HG03378 (cell line): ENCODE results near the gene VAMP5.

Experiments used
- ATAC-seq: cut with Tn5 transposase; IDR thresholded peaks from one replicate; pipeline ENCODE4 v1.9.1; 2021; ENCODE audit warnings: mild to moderate bottlenecking, moderate library complexity; ENCODE audit not compliant: unreplicated experiment

The VAMP5 gene

DNA sequence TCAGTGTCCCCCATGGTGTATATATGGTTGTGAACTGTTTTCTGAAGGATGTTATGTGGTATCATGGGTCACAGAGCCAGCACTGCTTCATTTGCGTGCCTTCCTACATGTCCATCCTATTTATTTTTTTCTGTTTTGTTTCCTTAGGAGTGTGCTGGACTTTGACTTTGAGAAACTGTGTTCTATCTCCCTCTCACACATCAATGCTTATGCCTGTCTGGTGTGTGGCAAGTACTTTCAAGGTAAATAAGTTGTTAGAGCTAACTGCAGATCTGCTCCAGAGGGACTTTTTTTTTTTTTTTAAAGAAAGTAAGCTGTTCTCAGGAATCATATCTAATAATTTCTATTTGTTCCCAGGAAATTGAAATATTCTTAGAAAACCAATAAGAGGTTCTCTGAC lies 37.1 kb downstream of the VAMP5 start:
- ATAC-seq = no peak

DNA sequence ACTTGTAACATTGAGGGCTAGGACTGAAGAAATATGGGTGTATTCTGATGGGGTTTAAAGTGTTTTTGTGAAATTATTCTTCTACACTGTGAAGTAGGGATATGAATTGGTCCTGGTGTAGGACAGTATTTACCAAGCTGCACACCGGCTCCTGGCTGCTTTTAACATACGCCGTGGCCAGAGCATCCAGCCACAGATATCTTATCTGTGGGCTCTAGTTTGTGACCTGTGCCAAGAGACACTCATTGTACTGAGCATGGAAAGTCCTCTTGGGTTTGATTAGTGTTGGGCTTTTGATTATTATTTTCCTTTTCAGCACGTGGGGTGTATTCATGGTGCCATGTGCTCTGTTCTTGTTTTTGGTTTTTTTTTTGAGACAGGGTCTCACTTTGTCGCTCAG lies 39.8 kb downstream of the VAMP5 start:
- ATAC-seq = no peak

DNA sequence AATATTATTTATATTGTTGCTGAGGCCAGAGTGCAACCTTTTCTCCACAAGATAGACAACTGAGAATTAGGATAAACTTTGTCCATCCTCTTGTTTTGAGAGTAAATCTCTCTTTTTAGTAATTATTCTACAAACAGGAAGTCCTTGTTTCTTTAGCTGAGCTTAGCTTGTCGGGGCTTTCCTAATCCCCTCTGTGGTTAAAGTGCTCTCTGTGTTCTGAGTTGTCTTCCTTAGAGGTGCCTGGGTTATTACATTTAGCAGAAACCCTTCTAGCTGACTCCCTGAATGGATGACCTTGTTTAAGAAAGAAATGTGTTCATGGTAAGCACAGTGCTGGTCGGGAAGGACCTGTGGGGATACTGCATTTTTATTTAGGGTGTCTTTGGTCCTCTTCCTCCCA lies 44.4 kb downstream of the VAMP5 start:
- ATAC-seq = peak; percentile 70

DNA sequence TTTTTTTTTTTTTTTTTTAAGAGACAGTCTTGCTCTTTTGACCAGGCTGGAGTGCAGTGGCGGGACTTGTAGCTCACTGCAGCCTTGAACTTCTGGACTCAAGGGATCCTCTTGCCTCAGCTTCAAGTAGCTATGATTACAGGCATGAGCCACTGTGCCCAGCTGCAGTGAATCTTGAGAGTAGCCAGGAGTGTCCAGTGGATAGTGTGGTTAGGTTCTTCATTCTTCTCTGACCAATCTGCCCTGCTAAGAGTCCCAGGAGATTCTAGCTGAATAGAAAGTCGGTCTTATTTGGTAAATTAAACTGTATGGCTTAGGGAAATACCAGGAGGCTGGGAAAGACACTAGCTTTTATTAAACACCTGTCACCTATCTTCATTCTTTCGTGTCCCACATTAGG lies 47.1 kb downstream of the VAMP5 start:
- ATAC-seq = no peak

DNA sequence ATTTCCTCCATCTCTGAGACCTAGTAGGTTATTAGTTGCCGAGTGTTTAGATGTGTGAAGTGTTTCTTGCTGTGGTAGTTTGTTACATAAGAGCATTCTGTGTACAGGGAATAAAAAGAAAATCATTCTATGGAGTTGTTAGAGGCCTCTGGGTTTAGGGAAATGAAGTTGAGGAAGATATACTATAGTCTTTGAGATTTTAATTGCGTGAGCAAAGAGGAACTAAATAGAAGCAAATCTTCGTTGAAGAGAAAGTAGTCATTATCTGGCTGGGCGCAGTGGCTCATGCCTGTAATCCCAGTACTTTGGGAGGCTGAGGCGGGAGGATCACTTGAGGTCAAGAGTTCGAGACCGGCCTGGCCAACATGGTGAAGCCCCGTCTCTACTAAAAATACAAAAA lies 50.8 kb downstream of the VAMP5 start:
- no peak for ATAC-seq

DNA sequence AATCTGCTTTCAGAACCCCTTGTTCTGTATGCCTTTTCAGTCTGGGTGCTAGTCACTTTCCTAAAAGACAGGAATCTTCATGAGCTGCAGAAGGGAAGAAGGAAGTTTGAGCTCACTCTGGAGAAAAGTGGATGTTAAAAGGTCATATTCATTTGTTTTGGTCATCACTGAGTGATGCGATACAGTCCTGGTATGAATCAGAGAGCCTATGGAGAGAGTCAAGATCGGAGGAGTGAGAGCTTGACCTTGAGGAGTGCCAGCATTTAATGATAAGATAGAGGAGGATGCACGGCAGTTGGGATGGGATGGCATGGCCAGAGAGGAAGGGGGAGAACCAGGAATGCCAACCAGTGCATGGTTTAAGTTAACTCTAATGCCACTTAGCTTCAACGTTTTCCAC lies 51.4 kb downstream of the VAMP5 start:
- no peak for ATAC-seq

DNA sequence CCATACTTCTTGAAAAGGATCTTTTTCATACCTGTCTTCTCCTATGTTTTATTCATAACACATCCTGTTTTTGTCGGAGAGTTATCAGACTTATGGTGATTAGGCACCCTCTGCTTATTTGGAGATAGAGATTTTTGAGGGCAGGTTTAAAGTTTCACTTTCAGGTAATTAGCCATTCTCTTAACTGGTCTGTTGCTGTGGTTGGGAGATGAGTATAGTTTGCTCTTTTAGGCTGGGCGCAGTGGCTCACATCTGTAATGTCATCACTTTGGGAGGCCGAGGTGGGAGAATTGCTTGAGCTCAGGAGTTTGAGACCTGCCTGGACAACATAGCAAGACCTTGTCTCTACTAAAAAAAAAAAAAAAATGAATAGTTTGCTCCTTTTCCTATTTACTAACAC lies 58.5 kb downstream of the VAMP5 start:
- ATAC-seq = no peak
